ENCODE data around the gene HMGCS2. TPM values are rescaled to one million over a fixed set of nuclear protein-coding genes. Genes with fewer than 3 reads are reported as not detected.

HMGCS2 gene
- total and polyA plus RNA-seq, 10 donors, result 0.06 to 0.11 TPM; not detected in 8

GRCh38 chr1:119743776-119744597, 24.7 kb downstream of the HMGCS2 start:
- Histone ChIP-seq H3K4me1 (peaks cover 0 to 4% (median 0%) of the 10 kb centered on the region in 6 donors), H3K27ac (no peak overlapping the region), H3K4me3 (no peak overlapping the region), H3K36me3 (no peaks in the 10 kb centered on the region), H3K27me3 (replicated peaks in 1 of 7) (no peaks in the 10 kb centered on the region), H3K9me3 (no peaks in the 10 kb centered on the region)
- intact Hi-C loops (cut with DNase I; ENCODE audit: low total_unique reads), result no loop called here
- peak in 10 of 11 experiments; percentile 31 to 82 (median 60) for TF ChIP-seq CTCF (IDR thresholded peaks at IDR 0.05 in 8 of 11, conservative IDR thresholded peaks at IDR 0.05 in 3 of 11)
- TF ChIP-seq POLR2AphosphoS5 (IDR thresholded peaks at IDR 0.05), result no peak
- DNase-seq, result no peak
- 39 to 46% (median 42%) methylated on average over 17 of the region's 17 CpGs for WGBS, 5 donors

- no peak overlapping the region for H3K27ac ChIP-seq
- DNase-seq, result no peak
- intact Hi-C loops (cut with DNase I; ENCODE audit: low total_unique reads), result no loop called here
- TF ChIP-seq POLR2A (IDR thresholded peaks at IDR 0.05) (no peak), POLR2AphosphoS5 (IDR thresholded peaks at IDR 0.05) (no peak), CTCF (IDR thresholded peaks at IDR 0.05 in 8 of 11, conservative IDR thresholded peaks at IDR 0.05 in 3 of 11) (no peak)
- H3K9me3 ChIP-seq, result no peaks in the 10 kb centered on the region
- no peaks in the 10 kb centered on the region for H3K27me3 ChIP-seq (replicated peaks in 1 of 7)
- WGBS, 5 donors, result 63 to 88% (median 80%) methylated on average over 2 to 3 of the region's 3 CpGs
- no peaks in the 10 kb centered on the region for H3K36me3 ChIP-seq
- H3K4me3 ChIP-seq, result no peak overlapping the region
- H3K4me1 ChIP-seq, result peaks cover 0 to 4% (median 0%) of the 10 kb centered on the region in 6 donors
Measured at GRCh38 chr1:119743308-119743707, 25.4 kb downstream of the HMGCS2 start.

- H3K4me3 ChIP-seq, result no peak overlapping the region
- no peak overlapping the region for H3K27ac ChIP-seq
- 73 to 91% (median 84%) methylated on average over 5 to 7 of the region's 7 CpGs for WGBS, 5 donors
- H3K36me3 ChIP-seq, result no peaks in the 10 kb centered on the region
- intact Hi-C loops (cut with DNase I; ENCODE audit: low total_unique reads), result no loop called here
- H3K4me1 ChIP-seq, result peaks cover 0 to 5% (median 2%) of the 10 kb centered on the region in 6 donors
- TF ChIP-seq POLR2A (IDR thresholded peaks at IDR 0.05) (no peak), CTCF (IDR thresholded peaks at IDR 0.05 in 8 of 11, conservative IDR thresholded peaks at IDR 0.05 in 3 of 11) (no peak), POLR2AphosphoS5 (IDR thresholded peaks at IDR 0.05) (no peak)
- no peak for DNase-seq
- H3K27me3 ChIP-seq (replicated peaks in 1 of 7), result no peaks in the 10 kb centered on the region
- no peaks in the 10 kb centered on the region for H3K9me3 ChIP-seq
Measured at GRCh38 chr1:119742677-119743076, 26.0 kb downstream of the HMGCS2 start.

GRCh38 chr1:119742202-119742601, 26.5 kb downstream of the HMGCS2 start:
- Histone ChIP-seq H3K27me3 (replicated peaks in 1 of 7) (no peaks in the 10 kb centered on the region), H3K27ac (no peak overlapping the region), H3K36me3 (no peaks in the 10 kb centered on the region), H3K9me3 (no peaks in the 10 kb centered on the region), H3K4me1 (peaks cover 0 to 9% (median 2%) of the 10 kb centered on the region in 6 donors), H3K4me3 (no peak overlapping the region)
- DNase-seq, result no peak
- intact Hi-C loops (cut with DNase I; ENCODE audit: low total_unique reads), result no loop called here
- 88 to 96% (median 89%) methylated on average over 7 of the region's 7 CpGs for WGBS, 5 donors
- no peak for TF ChIP-seq POLR2AphosphoS5 (IDR thresholded peaks at IDR 0.05)
- no peak for TF ChIP-seq POLR2A (IDR thresholded peaks at IDR 0.05)
- TF ChIP-seq CTCF (IDR thresholded peaks at IDR 0.05 in 8 of 11, conservative IDR thresholded peaks at IDR 0.05 in 3 of 11), result no peak

Measured in spleen (tissue), 11 donors.